H9 (cell line): ENCODE results near the gene ZNF487. TPM values are rescaled to one million over a fixed set of nuclear protein-coding genes. Genes with fewer than 3 reads are reported as not detected.

Source experiments
- DNase-seq: peaks from one replicate; pipeline ENCODE4 v3.0.0-alpha.2; 2017
- H2AFZ ChIP-seq: one replicate; pipeline ENCODE4 v1.6.1; 2013; ENCODE audit warnings: mild to moderate bottlenecking, low read length, control low read depth, moderate library complexity
- H2AK5ac ChIP-seq: 2 replicates; pipeline ENCODE4 v1.6.1; 2013; ENCODE audit warnings: low read length, control low read depth, mixed read lengths; ENCODE audit not compliant: insufficient read length
- H2BK120ac ChIP-seq: one replicate; pipeline ENCODE4 v1.6.1; 2013; ENCODE audit warnings: low read depth, mild to moderate bottlenecking, low read length, control low read depth, inconsistent platforms; ENCODE audit not compliant: poor library complexity, severe bottlenecking
- H2BK12ac ChIP-seq: 2 replicates; pipeline ENCODE4 v1.6.1; 2013; ENCODE audit warnings: low read length, control low read depth, mixed read lengths, low read depth; ENCODE audit not compliant: insufficient read length
- H2BK15ac ChIP-seq: 2 replicates; pipeline ENCODE4 v1.6.1; 2013; ENCODE audit warnings: low read depth, low read length, control low read depth
- H2BK20ac ChIP-seq: one replicate; pipeline ENCODE4 v1.6.1; 2013; ENCODE audit warnings: low read depth, mild to moderate bottlenecking, low read length, control low read depth, inconsistent platforms; ENCODE audit not compliant: poor library complexity, severe bottlenecking
- H2BK5ac ChIP-seq: 2 replicates; pipeline ENCODE4 v1.6.1; 2013; ENCODE audit warnings: low read length, control low read depth, mixed read lengths; ENCODE audit not compliant: insufficient read length
- H3K14ac ChIP-seq: 2 replicates; pipeline ENCODE4 v1.6.1; 2013; ENCODE audit warnings: low read length, control low read depth; ENCODE audit not compliant: insufficient read depth
- H3K18ac ChIP-seq: 2 replicates; pipeline ENCODE4 v1.6.1; 2013; ENCODE audit warnings: low read depth, mild to moderate bottlenecking, mixed read lengths, low read length, control low read depth; ENCODE audit not compliant: insufficient read length
- H3K23ac ChIP-seq: 2 replicates; pipeline ENCODE4 v1.6.1; 2013; ENCODE audit warnings: low read length, control low read depth, mixed read lengths, low read depth; ENCODE audit not compliant: insufficient read length
- H3K23me2 ChIP-seq: 2 replicates; pipeline ENCODE4 v1.6.1; 2013; ENCODE audit warnings: low read depth, mild to moderate bottlenecking, mixed read lengths, low read length, control low read depth; ENCODE audit not compliant: insufficient read length, poor library complexity, severe bottlenecking
- H3K27ac ChIP-seq: 2 replicates; pipeline ENCODE4 v1.5.1; 2013; ENCODE audit warnings: low read length, control low read depth, mixed read lengths, low read depth; ENCODE audit not compliant: insufficient read length
- H3K27me3 ChIP-seq: 2 replicates; pipeline ENCODE4 v1.6.1; 2013; ENCODE audit warnings: low read length, control low read depth, inconsistent platforms; ENCODE audit not compliant: insufficient read depth
- H3K4ac ChIP-seq: 2 replicates; pipeline ENCODE4 v1.6.1; 2013; ENCODE audit warnings: low read depth, mild to moderate bottlenecking, control low read depth, inconsistent platforms, low read length, moderate library complexity
- H3K4me1 ChIP-seq: 2 replicates; pipeline ENCODE4 v1.6.1; 2013; ENCODE audit warnings: low read length, control low read depth, inconsistent platforms; ENCODE audit not compliant: insufficient read depth
- H3K4me2 ChIP-seq: 2 replicates; pipeline ENCODE4 v1.6.1; 2013; ENCODE audit warnings: low read length, control low read depth, mixed read lengths; ENCODE audit not compliant: insufficient read length, insufficient read depth
- H3K56ac ChIP-seq: 2 replicates; pipeline ENCODE4 v1.6.1; 2013; ENCODE audit warnings: low read depth, mild to moderate bottlenecking, mixed read lengths, low read length, control low read depth; ENCODE audit not compliant: insufficient read length
- H3K79me1 ChIP-seq: 2 replicates; pipeline ENCODE4 v1.6.1; 2013; ENCODE audit warnings: low read depth, mild to moderate bottlenecking, moderate library complexity, low read length, control low read depth, inconsistent platforms; ENCODE audit not compliant: insufficient read depth, poor library complexity, severe bottlenecking
- H3K79me2 ChIP-seq: 2 replicates; pipeline ENCODE4 v1.6.1; 2013; ENCODE audit warnings: low read length, control low read depth, inconsistent platforms; ENCODE audit not compliant: insufficient read depth
- H3K9ac ChIP-seq: 2 replicates; pipeline ENCODE4 v1.6.1; 2013; ENCODE audit warnings: low read length, control low read depth, mixed read lengths; ENCODE audit not compliant: insufficient read length; ENCODE audit errors: extremely low read depth
- H3K9me3 ChIP-seq: one replicate; pipeline ENCODE4 v1.6.1; 2013; ENCODE audit warnings: low read depth, low read length, inconsistent platforms; ENCODE audit not compliant: control insufficient read depth
- H3T11ph ChIP-seq: one replicate; pipeline ENCODE4 v1.6.1; 2013; ENCODE audit warnings: mild to moderate bottlenecking, low read length, control low read depth, inconsistent platforms
- H4K20me1 ChIP-seq: one replicate; pipeline ENCODE4 v1.6.1; 2013; ENCODE audit not compliant: control insufficient read depth, insufficient read length, insufficient read depth
- H4K5ac ChIP-seq: 2 replicates; pipeline ENCODE4 v1.6.1; 2013; ENCODE audit warnings: low read depth, mild to moderate bottlenecking, mixed read lengths, low read length, control low read depth; ENCODE audit not compliant: insufficient read length
- H4K8ac ChIP-seq: replicated peaks from 2 replicates; pipeline ENCODE4 v1.6.1; 2013; ENCODE audit warnings: low read length, control low read depth, mixed read lengths, low read depth; ENCODE audit not compliant: insufficient read length
- H4K91ac ChIP-seq: 2 replicates; pipeline ENCODE4 v1.6.1; 2013; ENCODE audit warnings: low read depth, mild to moderate bottlenecking, moderate library complexity, mixed read lengths, low read length, control low read depth; ENCODE audit not compliant: insufficient read length
- H3K27ac Mint-ChIP-seq, 3 experiments: 2 replicates in 2 of 3; 3 replicates in 1 of 3; pipeline ENCODE4 v1.8.0; 2020 to 2021; ENCODE audit warnings: mixed read lengths in 3 of 3, mild to moderate bottlenecking in 1 of 3, moderate library complexity in 1 of 3
- H3K27me3 Mint-ChIP-seq: 2 replicates; pipeline ENCODE4 v1.8.0; 2021; ENCODE audit warnings: low read depth, mild to moderate bottlenecking, moderate library complexity, mixed read lengths
- H3K36me3 Mint-ChIP-seq, 3 experiments: 2 replicates in 2 of 3; 3 replicates in 1 of 3; pipeline ENCODE4 v1.8.0; 2020 to 2021; ENCODE audit warnings: low read depth in 3 of 3, mixed read lengths in 3 of 3; ENCODE audit not compliant: insufficient read depth in 1 of 3
- H3K4me1 Mint-ChIP-seq, 2 experiments: 2 replicates each; pipeline ENCODE4 v1.8.0; 2020; ENCODE audit warnings: mixed read lengths in 2 of 2
- H3K4me3 Mint-ChIP-seq, 2 experiments: 2 replicates in 1 of 2; 3 replicates in 1 of 2; pipeline ENCODE4 v1.8.0; 2020 to 2021; ENCODE audit warnings: mild to moderate bottlenecking in 2 of 2, mixed read lengths in 2 of 2, moderate library complexity in 1 of 2
- H3K9me3 Mint-ChIP-seq, 2 experiments: 2 replicates in 1 of 2; 3 replicates in 1 of 2; pipeline ENCODE4 v1.8.0; 2020; ENCODE audit warnings: mild to moderate bottlenecking in 2 of 2, mixed read lengths in 2 of 2, moderate library complexity in 1 of 2
- CTCF ChIP-seq: fragments of 200-600 bp; sonication (generic); conservative IDR thresholded peaks from 3 replicates; pipeline ENCODE4 v1.8.0; 2021; ENCODE audit warnings: antibody characterized with exemption, mild to moderate bottlenecking
- WGBS: extraction: QIAGEN DNeasy Blood & Tissue Kit; methylation state at CpG from one replicate; pipeline ENCODE4 v1.1.7; 2013; ENCODE audit warnings: missing lambda C conversion rate, low lambda C conversion rate, mixed read lengths; ENCODE audit not compliant: insufficient read length; ENCODE audit errors: extremely low coverage; 5-methylcytosine and 5-hydroxymethylcytosine counted together
- total RNA-seq: library from RNA; stranded (reverse); gene quantifications from 2 replicates; pipeline ENCODE4 v1.2.1, GENCODE V29; 2021

The ZNF487 gene
- total RNA-seq, 1 experiment from 2014 or later = 1.4 TPM

- H3K23ac ChIP-seq = no peak overlapping the region
- no CpG with 5 or more reads among the region's 7 CpGs for WGBS
- no peak overlapping the region for H2BK12ac ChIP-seq
- no peak overlapping the region for H4K91ac ChIP-seq
- no peaks in the 10 kb centered on the region for H4K20me1 ChIP-seq
- H2AK5ac ChIP-seq = no peak overlapping the region
- no peak overlapping the region for H3K56ac ChIP-seq
- H2AFZ ChIP-seq = no peak overlapping the region
- no peak overlapping the region for H3K14ac ChIP-seq
- TF ChIP-seq CTCF = no peak
- H3K9ac ChIP-seq = no peak overlapping the region
- Mint-ChIP-seq H3K9me3 (no peaks in the 10 kb centered on the region), H3K27ac (peak overlapping the region in 2 of 3 experiments; percentile 91 to 98; a peak in 6 of 7 replicates), H3K4me1 (peaks cover 60 to 72% of the 10 kb centered on the region in 2 experiments), H3K27me3 (no peaks in the 10 kb centered on the region), H3K36me3 (peaks cover 6 to 38% (median 15%) of the 10 kb centered on the region in 3 experiments; a peak in 6 of 7 replicates), H3K4me3 (peak overlapping the region in 1 of 2 experiments; percentile 35; a peak in 1 of 5 replicates)
- no peak for DNase-seq
- H3K79me2 ChIP-seq = peaks cover 79% of the 10 kb centered on the region
- H3K27me3 ChIP-seq = no peaks in the 10 kb centered on the region
- no peak overlapping the region for H3K4ac ChIP-seq
- H2BK120ac ChIP-seq = no peak overlapping the region
- H3K9me3 ChIP-seq = no peaks in the 10 kb centered on the region
- no peak overlapping the region for H2BK5ac ChIP-seq
- no peak overlapping the region for H3T11ph ChIP-seq
- H4K5ac ChIP-seq = no peak overlapping the region
- H2BK15ac ChIP-seq = no peak overlapping the region
- peaks cover 4% of the 10 kb centered on the region; the same call in 1 of the 2 replicates for H3K4me1 ChIP-seq
- no peaks in the 10 kb centered on the region for H3K79me1 ChIP-seq
- H3K4me2 ChIP-seq = no peak overlapping the region
- H3K23me2 ChIP-seq = peaks cover 4% of the 10 kb centered on the region
- no peak overlapping the region for H2BK20ac ChIP-seq
- no peak overlapping the region for H3K18ac ChIP-seq
- H4K8ac ChIP-seq = no peak overlapping the region
- H3K27ac ChIP-seq = no peak overlapping the region
These were observed 33.9 kb upstream of the ZNF487 start for GRCh38 chr10:43402880-43403452.
